ENCODE measurements around the gene SOHLH2. TPM values are rescaled to one million over a fixed set of nuclear protein-coding genes. Genes with fewer than 3 reads are reported as not detected.

The SOHLH2 gene
- total RNA-seq, 1 experiment from 2014 or later, result not detected

GRCh38 chr13:36124236-36124822 is 90.0 kb downstream of the SOHLH2 start:
- Histone ChIP-seq H3K9ac (ENCODE audit: low read length) (no peak overlapping the region), H3K27ac (ENCODE audit: low read length) (no peak overlapping the region), H3K4me1 (ENCODE audit: insufficient read depth, low read length) (no peaks in the 10 kb centered on the region), H3K4me3 (ENCODE audit: low read length) (no peak overlapping the region), H3K4me2 (ENCODE audit: low read length) (no peak overlapping the region), H3K79me2 (ENCODE audit: low read length) (no peaks in the 10 kb centered on the region), H2AFZ (ENCODE audit: low read length) (no peak overlapping the region), H3F3A (ENCODE audit: low read length, unreplicated experiment) (no peaks in the 10 kb centered on the region), H3K36me3 (ENCODE audit: low read depth, low read length) (no peaks in the 10 kb centered on the region), H3K9me3 (ENCODE audit: low read length) (no peaks in the 10 kb centered on the region), H4K20me1 (ENCODE audit: low read length) (no peaks in the 10 kb centered on the region), H3K27me3 (ENCODE audit: low read length) (peaks cover 7% of the 10 kb centered on the region), H3K9me2 (replicated peaks; ENCODE audit: low read length) (no peaks in the 10 kb centered on the region)
- CTCF ChIA-PET, result no interaction called here
- intact Hi-C loops (cut with micrococcal nuclease), result no loop called here
- no TSS peak for BruUV-seq (replicated peaks)
- TF ChIP-seq EZH2phosphoT487 (IDR thresholded peaks at IDR 0.05; ENCODE audit: borderline replicate concordance, low read length), result no peak
- no peak for TF ChIP-seq CTCF (conservative IDR thresholded peaks at IDR 0.05; ENCODE audit: low read depth, low read length)
- TF ChIP-seq EZH2 (IDR thresholded peaks at IDR 0.05; ENCODE audit: low read length, unreplicated experiment), result no peak
- POLR2A ChIA-PET (ENCODE audit: unreplicated experiment), result no interaction called here
- ATAC-seq, result peak; percentile 64
- peak; percentile 73 for DNase-seq

Other genes with a start within 250 kb of the SOHLH2 start
- 0.12 TPM in 1 of 2 replicates, not detected in the other for gene DCLK1, start 83.2 kb downstream of the SOHLH2 start, total RNA-seq (2014; rRNA removed)
- 0.69 and 6.5 TPM in 2 replicates for gene CCDC169, start 83.3 kb upstream of the SOHLH2 start, total RNA-seq (2014; rRNA removed)
- 15.0 and 23.3 TPM in 2 replicates for gene SPART, start 131.8 kb upstream of the SOHLH2 start, total RNA-seq (2014; rRNA removed)
- gene CCNA1, start 217.9 kb upstream of the SOHLH2 start, total RNA-seq (2014; rRNA removed), result 18.3 and 18.6 TPM in 2 replicates